Muscle layer of colon (tissue), 2 donors: ENCODE results near the gene GARRE1.

Source experiments
- H3K27ac ChIP-seq: one replicate; pipeline ENCODE4 v1.7.0; 2013; ENCODE audit warnings: low read depth, mild to moderate bottlenecking, low read length, moderate library complexity
- H3K27me3 ChIP-seq, 2 donors: one replicate each; pipeline ENCODE4 v1.7.0; 2013; ENCODE audit warnings: low read length in 2 of 2, mild to moderate bottlenecking in 2 of 2; ENCODE audit not compliant: insufficient read depth in 2 of 2, control insufficient read depth in 1 of 2
- H3K36me3 ChIP-seq: one replicate; pipeline ENCODE4 v1.7.0; 2013; ENCODE audit warnings: mild to moderate bottlenecking, low read length; ENCODE audit not compliant: insufficient read depth
- H3K4me1 ChIP-seq: one replicate; pipeline ENCODE4 v1.7.0; 2013; ENCODE audit warnings: mild to moderate bottlenecking, low read length; ENCODE audit not compliant: insufficient read depth
- H3K4me3 ChIP-seq, 2 donors: one replicate each; pipeline ENCODE4 v1.7.0; 2013; ENCODE audit warnings: low read length in 2 of 2, low read depth in 1 of 2, mild to moderate bottlenecking in 1 of 2, moderate library complexity in 1 of 2
- H3K9ac ChIP-seq: one replicate; pipeline ENCODE4 v1.7.0; 2013; ENCODE audit warnings: low read length
- H3K9me3 ChIP-seq: one replicate; pipeline ENCODE4 v1.7.0; 2013; ENCODE audit warnings: mild to moderate bottlenecking, low read length
- donor health status: abdominal sarcoma.
- donor health status: Adenocarcinoma of cecum.

The GARRE1 gene

DNA sequence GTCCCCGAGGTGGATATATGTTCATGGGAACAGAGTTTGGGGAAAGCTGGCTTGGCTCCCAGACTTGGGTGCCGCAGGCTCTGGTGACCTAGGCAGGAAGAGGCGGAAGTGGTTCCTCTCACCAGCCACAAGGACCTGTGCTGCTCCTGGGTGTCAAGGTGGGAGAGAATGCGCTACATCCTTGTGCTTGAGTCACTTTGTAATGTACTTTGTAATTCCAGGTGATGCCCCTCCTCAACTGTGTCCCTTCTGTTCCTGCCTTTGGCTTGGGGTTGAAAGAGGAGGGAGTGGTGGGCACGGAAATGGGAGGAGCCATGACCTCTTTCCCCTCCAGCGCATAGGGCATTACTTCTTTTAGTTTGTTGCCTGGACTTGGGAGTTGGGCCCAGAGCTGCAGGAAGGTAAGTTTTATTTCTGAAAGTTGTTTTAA lies 10.9 kb downstream of the GARRE1 start:
- H3K9me3 ChIP-seq: no peaks in the 10 kb centered on the region
- no peak overlapping the region for H3K9ac ChIP-seq
- no peaks in the 10 kb centered on the region for H3K27me3 ChIP-seq
- H3K4me3 ChIP-seq: no peak overlapping the region
- no peaks in the 10 kb centered on the region for H3K36me3 ChIP-seq
- no peak overlapping the region for H3K27ac ChIP-seq
- peaks cover 18% of the 10 kb centered on the region for H3K4me1 ChIP-seq

DNA sequence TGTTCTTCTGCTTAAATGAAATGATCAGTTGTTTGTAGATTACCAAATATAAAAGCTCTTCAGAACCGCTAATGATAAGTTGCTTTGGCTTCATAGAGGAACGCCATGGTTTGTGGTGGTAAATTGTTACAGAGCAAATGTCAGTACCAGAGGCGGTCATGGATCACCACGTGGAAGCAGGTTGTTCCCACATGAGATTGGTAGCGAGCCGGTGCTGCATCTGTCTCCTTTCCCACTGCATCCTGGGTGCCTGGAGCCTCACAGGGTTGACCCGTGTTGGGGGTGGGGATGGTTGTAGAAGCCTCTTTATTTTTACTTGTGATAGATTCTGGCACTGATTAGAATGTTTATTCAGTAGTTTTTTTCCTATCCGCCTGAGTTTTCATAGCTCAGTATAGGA lies 14.7 kb downstream of the GARRE1 start:
- Histone ChIP-seq H3K27ac (no peak overlapping the region), H3K9ac (no peak overlapping the region), H3K36me3 (no peaks in the 10 kb centered on the region), H3K4me1 (peaks cover 11% of the 10 kb centered on the region), H3K27me3 (no peaks in the 10 kb centered on the region), H3K4me3 (no peak overlapping the region), H3K9me3 (no peaks in the 10 kb centered on the region)

DNA sequence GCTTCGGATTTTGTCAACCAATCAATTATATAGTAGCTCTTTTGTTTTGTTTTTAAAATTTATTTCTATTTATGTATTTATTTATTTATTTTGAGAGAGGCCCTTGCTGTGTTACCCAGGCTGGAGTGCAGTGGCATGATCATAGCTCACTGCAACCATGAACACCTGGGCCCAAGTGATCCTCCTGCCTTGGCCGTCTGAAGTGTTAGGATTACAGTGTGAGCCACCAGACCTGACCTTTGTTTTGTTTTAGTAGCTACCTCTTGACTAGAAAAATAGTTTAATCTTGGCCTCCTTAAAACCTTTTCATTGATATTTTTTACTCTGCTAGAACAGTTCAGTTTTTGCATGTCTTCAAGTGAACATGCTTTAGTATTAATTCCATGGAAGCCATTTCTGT lies 15.1 kb downstream of the GARRE1 start:
- Histone ChIP-seq H3K27ac (no peak overlapping the region), H3K36me3 (no peaks in the 10 kb centered on the region), H3K4me1 (peaks cover 13% of the 10 kb centered on the region), H3K9ac (no peak overlapping the region), H3K4me3 (no peak overlapping the region), H3K27me3 (no peaks in the 10 kb centered on the region), H3K9me3 (no peaks in the 10 kb centered on the region)

DNA sequence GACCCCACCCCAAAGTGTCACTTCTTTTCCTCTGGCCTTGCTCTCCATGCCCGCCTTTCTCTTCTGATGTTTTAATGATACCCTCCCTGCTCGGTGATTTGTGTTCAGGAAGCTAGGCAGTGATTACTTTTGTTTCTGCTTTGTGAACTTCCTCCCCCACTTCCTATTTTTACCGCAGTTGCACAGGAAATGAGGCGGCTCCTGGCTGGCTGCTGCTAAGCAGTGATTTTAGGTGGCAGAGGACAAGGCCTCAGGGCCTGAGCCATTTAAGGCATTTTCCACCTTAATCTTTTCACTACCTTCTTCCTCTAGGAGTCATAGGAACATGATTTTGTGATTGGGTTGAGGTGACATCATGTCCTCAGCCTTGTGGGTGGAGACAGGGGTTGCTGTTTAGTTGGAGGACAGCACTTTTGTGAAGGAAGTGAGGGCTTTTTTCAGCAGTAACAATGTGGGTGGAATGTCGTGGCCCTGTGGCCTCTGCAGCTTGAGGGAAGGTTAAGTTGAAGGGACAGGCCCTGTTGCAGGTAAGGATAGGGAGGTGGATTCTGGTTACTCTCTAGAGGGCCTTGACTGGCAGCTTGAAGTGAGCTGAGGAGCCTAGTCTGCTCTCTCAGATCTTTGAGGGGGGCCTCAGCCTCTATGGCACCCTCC lies 15.7 kb downstream of the GARRE1 start:
- peaks cover 15% of the 10 kb centered on the region for H3K4me1 ChIP-seq
- H3K4me3 ChIP-seq: no peak overlapping the region
- no peaks in the 10 kb centered on the region for H3K27me3 ChIP-seq
- peak overlapping the region; percentile 8 for H3K27ac ChIP-seq
- H3K9ac ChIP-seq: no peak overlapping the region
- H3K36me3 ChIP-seq: no peaks in the 10 kb centered on the region
- H3K9me3 ChIP-seq: no peaks in the 10 kb centered on the region

DNA sequence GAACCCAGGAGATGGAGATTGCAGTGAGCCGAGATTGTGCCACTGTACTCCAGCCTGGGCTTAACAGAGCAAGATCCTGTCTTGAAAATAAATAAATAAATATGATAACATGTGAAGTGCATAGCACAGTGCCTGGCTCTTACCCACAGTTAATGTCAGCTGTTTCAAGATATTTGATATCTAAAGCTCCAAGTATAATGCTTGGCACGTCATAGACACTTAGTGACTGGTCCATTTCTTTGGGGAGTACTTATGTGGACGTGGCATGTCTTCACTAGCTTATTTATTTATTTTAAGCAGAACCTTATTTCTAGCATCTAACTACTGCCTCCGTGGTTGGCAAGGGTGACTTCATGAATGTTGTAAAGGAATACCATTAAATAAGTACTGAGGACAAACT lies 18.8 kb downstream of the GARRE1 start:
- Histone ChIP-seq H3K27me3 (no peaks in the 10 kb centered on the region), H3K36me3 (no peaks in the 10 kb centered on the region), H3K4me3 (no peak overlapping the region), H3K9me3 (no peaks in the 10 kb centered on the region), H3K4me1 (peaks cover 15% of the 10 kb centered on the region), H3K27ac (no peak overlapping the region), H3K9ac (no peak overlapping the region)

DNA sequence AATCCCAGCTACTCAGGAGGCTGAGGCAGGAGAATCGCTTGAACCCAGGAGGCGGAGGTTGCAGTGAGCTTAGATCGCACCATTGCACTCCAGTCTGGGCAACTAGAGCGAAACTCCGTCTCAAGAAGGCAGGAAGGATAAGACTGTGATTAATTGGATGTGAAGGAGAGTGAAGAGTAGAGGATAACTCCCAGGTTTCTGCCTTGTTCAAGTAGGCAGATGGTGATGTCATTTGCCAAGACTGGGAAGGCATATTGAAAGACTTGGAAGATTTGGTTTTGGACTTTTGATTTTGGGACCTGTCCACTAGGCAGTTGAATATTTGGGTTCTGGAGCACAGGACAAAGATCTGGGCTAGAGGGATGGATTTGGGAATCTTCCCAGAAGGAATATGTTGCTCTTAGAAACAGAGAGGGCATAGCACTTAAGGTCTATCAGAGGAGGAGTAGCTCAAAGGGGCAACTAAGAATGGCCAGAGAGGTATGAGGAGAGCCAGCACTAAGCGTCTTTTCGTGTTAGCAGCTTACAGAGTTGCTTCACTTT lies 20.0 kb downstream of the GARRE1 start:
- Histone ChIP-seq H3K9ac (no peak overlapping the region), H3K27ac (no peak overlapping the region), H3K4me3 (no peak overlapping the region), H3K36me3 (no peaks in the 10 kb centered on the region), H3K9me3 (no peaks in the 10 kb centered on the region), H3K4me1 (peaks cover 15% of the 10 kb centered on the region), H3K27me3 (no peaks in the 10 kb centered on the region)

DNA sequence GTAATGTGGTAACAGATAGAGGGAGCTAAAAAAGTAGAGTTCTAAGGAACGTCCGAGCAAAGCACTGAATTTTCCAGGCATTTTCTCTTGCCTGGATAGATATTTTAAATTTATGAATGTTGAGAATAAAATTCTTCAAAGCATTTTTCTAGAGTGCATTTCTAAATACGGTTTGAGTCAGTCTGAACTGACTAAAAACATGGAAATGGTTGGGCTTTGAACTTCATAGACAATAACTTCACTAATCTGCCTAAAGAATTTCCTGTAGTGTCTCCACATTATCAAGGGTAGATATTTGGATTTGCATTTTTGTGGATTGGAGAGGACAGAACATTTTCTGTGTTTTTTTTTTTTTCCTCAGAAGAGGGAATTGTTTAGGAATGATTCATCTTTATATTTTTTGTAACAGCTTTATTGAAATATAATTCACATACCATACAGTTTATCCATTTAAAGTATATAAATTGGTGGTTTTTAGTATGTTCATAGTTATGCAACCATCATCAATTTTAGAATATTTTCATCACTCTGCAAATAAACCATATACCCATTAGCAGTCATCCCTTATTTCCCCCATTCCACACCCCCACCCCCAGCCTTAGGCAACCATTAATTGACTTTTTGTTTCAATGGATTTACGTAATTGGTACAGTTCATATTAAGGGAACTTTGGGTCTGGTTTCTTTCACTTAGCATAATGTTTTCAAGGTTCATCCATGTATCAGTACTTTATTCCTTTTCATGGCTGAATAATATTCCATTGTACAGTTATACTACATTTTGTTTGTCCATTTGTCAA lies 20.7 kb downstream of the GARRE1 start:
- Histone ChIP-seq H3K4me1 (peaks cover 13% of the 10 kb centered on the region), H3K9me3 (no peaks in the 10 kb centered on the region), H3K4me3 (no peak overlapping the region), H3K27ac (no peak overlapping the region), H3K9ac (no peak overlapping the region), H3K36me3 (no peaks in the 10 kb centered on the region), H3K27me3 (no peaks in the 10 kb centered on the region)

DNA sequence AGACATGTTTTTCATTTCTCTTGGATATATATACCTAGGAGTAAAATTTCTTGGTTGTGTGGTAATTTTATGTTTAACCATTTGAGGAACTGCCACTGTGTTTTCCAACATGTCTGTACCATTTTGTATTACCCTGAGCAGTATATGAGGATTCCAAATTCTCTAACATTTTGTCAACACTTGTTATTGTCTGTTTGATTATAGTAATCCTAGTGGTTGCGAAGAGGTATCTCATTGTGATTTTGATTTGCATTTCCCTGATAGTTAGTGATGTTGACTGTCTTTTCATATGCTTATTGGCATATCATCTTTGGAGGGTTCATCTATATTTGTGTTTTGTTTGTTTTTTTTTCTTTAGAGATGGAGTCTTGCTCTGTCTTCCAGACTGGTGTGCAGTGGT lies 21.4 kb downstream of the GARRE1 start:
- no peak overlapping the region for H3K9ac ChIP-seq
- no peaks in the 10 kb centered on the region for H3K9me3 ChIP-seq
- no peak overlapping the region for H3K4me3 ChIP-seq
- peaks cover 6% of the 10 kb centered on the region for H3K4me1 ChIP-seq
- H3K27me3 ChIP-seq: no peaks in the 10 kb centered on the region
- H3K36me3 ChIP-seq: no peaks in the 10 kb centered on the region
- no peak overlapping the region for H3K27ac ChIP-seq

DNA sequence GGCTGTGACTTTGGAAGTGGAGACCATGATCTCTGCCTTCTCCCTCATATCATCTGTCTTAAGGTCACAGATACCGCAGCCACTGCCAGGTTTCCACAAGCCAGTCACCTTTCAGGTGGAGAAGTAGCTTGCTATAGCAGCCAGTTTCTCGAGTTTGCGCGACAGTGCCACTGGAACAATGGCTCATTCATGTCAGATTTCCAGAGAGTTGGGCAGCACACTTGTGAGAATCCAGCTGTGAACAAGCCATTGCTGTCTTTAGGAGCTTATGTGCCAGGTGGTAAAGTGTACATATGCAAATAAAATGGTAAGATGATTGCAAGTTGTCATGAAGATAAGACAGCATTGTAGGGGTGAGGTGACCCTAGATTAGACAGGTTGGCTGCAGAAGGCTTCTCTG lies 22.3 kb downstream of the GARRE1 start:
- no peaks in the 10 kb centered on the region for H3K27me3 ChIP-seq
- no peaks in the 10 kb centered on the region for H3K36me3 ChIP-seq
- no peaks in the 10 kb centered on the region for H3K9me3 ChIP-seq
- H3K27ac ChIP-seq: no peak overlapping the region
- H3K9ac ChIP-seq: no peak overlapping the region
- peaks cover 4% of the 10 kb centered on the region for H3K4me1 ChIP-seq
- no peak overlapping the region for H3K4me3 ChIP-seq

DNA sequence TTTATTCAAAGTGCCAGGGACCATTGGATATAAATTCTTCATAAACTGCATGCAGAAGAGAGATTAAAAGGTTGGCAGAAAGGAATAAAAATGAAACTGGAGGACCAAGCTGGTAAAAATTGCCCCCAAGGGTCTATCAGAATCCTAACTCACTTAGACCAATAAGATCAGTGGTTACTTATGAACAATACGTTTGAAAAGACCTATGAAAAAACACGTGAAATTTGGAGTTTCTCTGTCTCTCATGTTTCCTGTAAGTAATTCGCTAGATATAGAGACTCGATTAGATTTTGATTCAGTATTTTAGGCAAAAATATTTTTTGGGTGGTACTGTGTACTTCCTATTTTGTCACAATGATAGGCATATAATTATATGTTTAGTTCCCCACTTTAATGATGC lies 22.9 kb downstream of the GARRE1 start:
- H3K4me3 ChIP-seq: no peak overlapping the region
- no peak overlapping the region for H3K9ac ChIP-seq
- no peaks in the 10 kb centered on the region for H3K36me3 ChIP-seq
- peaks cover 4% of the 10 kb centered on the region for H3K4me1 ChIP-seq
- H3K9me3 ChIP-seq: no peaks in the 10 kb centered on the region
- H3K27me3 ChIP-seq: no peaks in the 10 kb centered on the region
- H3K27ac ChIP-seq: no peak overlapping the region

DNA sequence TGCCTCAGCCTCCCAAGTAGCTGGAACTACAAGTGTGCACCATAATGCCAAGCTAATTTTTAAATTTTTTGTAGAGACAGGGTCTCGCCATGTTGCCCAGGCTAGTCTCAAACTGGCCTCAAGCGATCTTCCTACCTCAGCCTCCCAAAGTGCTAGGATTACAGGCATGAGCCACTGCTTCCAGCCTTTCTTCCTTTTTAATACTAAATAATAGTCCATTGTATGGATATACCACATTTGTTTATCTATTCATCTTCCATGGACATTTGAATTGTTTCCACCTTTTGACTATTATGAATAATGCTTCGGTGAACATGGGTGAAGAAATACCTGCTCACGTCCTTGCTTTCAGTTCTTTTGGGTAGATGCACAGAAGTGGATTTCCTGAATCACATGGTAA lies 24.4 kb downstream of the GARRE1 start:
- Histone ChIP-seq H3K36me3 (no peaks in the 10 kb centered on the region), H3K27ac (no peak overlapping the region), H3K4me3 (no peak overlapping the region), H3K9ac (no peak overlapping the region), H3K27me3 (no peaks in the 10 kb centered on the region), H3K4me1 (peaks cover 4% of the 10 kb centered on the region), H3K9me3 (no peaks in the 10 kb centered on the region)
